Measurements from ENCODE around the gene INCENP.

INCENP gene

DNA sequence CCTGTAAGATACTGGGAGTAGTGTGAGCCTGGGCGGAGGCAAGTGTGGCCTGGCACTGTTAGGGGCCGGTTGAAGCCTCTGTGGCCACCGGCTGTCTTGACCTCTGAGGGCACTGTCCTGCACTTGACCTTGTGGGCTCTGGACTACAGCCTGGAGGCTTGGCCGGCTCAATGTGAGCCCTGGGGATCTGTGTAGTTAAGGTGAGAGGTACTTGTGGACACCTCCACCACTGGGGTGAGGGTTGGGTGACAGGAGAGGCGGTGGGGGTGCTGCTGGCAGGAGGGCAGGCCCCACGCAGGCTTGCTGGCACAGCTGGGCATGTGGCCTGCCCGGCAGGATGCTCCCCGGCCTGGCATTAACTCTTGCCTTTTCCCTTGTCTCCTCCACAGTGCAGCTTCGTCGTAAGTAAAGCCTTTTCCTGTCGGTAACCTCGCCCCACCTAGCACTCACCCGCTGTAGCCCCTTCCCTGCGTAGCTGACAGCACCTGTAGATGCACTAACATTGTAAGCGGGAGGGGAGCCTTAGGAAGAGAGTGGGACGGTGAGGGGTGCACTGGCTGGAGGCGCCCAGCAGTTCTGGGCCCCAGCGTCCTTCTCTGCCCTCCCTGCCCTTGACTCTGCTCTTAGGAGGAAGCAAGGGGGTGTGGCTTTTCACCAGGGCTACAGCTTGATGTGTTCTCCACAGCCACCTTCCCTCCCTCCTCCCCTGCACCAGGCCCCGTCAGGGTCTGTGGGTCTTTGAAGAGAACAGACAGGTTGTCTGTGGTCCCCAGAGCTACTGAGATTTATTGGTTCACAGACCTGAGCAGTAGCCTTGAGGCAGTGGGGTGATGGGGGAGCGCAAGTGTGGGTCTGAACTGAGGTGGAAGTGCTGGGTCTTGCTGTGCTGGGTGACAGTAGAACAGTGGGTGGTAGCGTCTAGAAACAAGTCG, 17.6 kb downstream of the INCENP start:
- DNase-seq, result no peak

DNA sequence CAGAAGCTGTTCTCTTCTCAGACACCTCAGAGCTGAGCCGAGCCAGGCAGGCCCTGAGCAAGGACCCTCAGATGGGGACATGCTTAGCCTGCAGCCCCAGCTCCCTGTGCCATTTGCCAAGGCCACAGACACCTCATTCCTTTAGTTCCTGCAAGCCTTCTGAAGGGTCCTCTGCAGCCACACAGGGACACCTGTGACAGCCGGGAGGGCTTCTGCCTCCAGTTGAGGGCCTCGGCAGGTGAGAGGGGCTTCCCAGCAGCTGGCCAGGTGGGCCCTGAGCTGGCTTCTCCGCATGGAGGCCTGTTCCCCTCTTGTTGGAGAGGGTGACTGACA, 18.2 kb downstream of the INCENP start:
- DNase-seq, result no peak

DNA sequence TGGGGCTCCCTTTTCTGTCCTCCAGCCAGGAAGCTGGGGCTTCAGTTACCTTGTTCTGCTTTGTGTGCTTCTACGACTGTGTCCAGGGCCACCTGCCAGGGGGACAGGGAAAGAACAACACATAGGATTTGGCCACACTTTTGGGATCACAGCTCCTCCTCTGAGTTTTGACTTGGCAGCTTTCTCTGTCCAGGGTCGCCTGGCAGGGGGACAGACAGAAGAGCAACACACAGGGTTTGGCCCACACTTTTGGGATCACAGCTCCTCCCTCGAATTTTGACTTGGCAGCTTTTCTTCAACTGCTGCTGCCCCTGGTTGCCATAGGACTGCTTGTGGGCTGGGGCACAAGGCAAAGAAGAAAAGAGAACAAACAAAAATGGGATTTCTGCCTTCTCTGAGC, 19.1 kb downstream of the INCENP start:
- no peak for DNase-seq

DNA sequence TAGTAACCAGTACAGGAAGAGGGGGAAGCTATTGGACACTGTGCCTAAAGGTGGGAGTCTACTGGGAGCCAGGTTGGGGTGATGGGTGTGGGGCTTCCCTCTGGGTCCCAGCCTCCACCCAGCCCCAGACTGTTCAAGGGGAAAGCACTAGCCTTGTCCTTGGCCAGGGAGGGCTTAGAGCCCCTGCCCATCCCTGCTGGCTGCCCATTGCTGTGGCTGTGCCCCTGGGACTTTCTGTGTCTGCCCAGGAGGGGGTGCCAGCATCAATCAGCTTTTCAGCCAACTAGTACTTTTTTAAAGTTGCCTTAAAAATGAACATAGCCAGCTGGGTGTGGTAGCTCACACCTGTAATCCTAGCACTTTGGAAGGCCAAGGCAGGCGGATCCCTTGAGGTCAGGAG, 19.9 kb downstream of the INCENP start:
- DNase-seq, result no peak

DNA sequence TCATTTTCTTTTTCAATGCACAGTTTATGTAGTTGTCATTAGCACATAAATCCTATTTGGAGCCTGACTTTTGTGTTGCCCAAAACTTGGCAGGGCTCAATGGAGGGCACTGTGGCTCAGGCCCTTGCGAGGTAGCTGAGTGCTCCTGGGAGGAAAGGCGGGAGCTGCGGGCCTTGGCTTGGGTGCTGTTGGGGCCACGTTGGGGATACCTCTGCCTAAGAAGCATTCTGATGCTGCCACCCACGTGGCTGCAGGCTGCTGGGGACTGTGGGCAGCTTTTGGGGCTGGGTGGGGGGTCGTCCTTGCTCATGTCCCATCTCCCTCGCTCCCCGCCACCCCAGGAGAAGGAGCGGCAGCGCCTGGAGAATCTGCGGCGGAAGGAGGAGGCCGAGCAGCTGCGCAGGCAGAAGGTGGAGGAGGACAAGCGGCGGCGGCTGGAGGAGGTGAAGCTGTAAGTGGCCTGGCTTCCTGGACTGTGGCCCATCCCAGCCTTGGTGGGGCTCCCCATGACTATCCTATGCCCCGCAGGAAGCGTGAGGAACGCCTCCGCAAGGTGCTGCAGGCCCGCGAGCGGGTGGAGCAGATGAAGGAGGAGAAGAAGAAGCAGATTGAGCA, 20.9 kb downstream of the INCENP start:
- no peak for DNase-seq

DNA sequence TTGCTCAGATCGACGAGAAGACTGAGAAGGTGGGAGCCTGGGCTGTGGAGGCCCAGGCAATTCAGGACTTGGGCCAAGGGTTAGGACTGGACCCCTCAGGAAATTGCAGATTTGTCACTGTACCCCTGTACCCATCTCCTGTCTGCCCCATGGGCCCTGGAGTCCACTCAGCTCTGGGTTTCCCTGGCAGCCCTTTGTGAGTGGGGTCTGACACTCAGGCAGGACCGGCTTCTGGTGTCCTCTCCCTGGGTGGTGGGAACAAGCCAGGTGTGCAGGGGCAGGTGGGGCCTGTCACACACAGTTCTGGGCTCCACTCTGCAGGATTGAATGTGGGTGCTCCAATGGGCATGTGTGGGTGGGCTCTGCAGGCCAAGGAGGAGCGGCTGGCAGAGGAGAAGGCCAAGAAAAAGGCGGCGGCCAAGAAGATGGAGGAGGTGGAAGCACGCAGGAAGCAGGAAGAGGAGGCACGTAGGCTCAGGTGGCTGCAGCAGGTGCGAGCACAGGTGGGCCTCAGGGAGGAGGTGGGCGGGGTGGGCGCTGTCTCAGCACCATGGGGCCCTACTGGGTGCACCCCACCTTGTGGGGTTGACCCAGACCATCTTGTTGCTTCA, 21.6 kb downstream of the INCENP start:
- DNase-seq, result no peak

DNA sequence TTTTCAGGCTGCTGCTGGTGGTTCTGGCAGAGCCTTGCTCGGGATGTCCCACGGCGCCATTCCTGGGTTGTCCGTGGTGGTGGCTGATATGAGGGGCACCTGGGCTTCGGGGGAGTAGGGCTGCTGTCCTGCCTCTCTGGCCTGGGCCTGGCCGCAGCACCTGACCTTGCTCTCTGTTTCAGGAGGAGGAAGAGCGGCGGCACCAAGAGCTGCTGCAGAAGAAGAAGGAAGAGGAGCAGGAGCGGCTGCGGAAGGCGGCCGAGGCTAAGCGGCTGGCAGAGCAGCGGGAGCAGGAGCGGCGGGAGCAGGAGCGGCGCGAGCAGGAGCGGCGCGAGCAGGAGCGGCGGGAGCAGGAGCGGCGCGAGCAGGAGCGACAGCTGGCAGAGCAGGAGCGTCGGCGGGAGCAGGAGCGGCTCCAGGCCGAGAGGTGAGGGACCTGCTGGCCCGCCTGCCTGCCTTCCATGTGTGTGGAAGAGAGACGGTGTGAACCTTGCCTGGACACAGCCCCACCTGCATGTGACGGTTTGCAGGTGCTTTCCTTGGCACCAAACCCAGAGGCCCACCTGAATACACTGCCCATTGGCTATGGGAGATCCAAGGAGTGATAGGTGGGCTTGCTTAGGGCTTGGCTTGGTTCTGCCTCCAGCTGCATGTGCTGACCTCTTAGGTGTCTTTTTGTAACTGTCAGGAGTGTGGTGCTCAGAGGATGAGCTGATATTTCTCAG, 22.8 kb downstream of the INCENP start:
- no peak for DNase-seq

DNA sequence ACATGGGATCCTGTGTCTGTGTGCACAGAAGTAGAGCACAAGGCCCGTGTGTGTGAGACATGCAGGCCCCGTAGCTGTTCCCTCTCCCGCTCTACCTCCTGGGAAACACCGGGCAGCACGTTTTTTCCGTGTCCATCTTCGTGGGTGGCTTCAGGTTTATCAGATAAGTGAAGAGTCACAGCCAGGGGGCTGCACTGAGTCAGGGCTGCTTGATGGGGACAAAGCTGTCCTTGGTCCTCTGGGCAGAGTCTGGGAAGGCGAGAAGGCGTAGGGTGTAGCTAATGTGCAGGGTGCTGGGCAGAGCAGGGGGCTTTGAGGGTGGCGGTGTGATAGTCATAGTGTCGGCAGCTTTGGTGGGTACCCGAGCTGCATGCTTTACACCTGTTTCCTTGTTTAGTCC, 23.7 kb downstream of the INCENP start:
- no peak for DNase-seq

DNA sequence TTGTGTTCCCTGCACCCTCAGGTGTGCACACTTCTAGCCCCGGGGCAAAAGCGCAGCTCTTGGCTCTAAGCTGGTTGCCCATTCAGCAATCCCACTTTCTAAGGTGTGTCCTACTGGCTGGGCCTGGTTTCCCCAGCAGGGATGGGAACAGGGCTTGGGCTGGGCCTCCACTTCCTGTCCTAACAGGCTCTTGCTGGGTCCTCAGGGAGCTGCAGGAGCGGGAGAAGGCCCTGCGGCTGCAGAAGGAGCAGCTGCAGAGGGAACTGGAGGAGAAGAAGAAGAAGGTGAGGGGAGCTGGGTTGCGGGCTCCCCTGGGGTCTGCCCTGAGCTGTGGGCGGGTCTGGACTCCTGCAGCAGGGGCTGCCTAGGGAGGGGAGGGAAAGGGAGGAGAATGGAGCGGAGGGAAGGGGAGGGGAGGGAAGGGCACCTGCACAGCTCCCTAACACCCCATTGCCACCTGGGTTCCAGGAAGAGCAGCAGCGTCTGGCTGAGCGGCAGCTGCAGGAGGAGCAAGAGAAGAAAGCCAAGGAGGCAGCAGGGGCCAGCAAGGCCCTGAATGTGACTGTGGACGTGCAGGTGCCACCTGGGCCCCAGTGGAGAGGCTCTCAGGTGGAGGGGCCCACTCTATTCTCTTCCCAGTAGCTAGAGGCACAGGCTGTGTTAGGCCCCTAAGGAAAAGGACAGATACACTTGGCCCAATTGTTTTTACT, 24.6 kb downstream of the INCENP start:
- no peak for DNase-seq

DNA sequence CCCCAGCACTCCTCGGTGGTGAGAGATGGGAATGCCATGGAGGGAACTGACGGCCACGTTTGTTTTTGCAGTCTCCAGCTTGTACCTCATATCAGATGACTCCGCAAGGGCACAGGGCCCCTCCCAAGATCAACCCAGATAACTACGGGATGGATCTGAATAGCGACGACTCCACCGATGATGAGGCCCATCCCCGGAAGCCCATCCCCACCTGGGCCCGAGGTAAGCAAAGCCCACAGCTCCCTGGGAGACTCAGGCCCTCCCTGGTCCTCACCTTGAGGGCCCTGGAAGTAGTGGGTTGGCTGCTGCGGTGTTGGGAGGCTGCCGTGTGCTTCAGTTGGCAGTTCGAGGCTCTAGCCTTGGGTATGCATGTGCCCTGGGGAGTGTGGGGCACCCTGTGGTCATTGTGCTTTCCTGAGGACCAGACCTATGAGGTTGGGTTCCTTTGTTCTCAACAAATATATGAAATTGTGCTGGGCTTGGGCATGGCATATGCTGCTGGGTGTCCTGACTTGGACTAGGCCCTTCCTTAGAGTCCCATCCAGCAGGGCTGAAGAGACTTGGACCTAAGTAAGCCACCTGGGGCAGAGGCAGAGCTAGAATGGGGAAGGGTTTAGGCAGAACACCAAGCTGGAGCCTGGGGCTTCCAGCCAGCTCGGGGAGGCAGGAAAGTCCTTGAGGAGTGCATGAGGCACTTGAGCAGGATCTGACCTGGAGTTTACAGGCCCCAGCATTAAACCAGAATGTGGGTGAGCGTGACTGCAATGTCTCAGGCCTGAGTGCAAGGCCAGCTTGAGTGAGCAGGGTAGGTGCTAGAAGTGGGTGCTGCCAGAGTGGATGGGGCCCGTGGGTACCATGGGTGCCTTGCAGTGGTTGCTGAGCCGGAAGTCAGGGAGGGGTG, 26.4 kb downstream of the INCENP start:
- no peak for DNase-seq

DNA sequence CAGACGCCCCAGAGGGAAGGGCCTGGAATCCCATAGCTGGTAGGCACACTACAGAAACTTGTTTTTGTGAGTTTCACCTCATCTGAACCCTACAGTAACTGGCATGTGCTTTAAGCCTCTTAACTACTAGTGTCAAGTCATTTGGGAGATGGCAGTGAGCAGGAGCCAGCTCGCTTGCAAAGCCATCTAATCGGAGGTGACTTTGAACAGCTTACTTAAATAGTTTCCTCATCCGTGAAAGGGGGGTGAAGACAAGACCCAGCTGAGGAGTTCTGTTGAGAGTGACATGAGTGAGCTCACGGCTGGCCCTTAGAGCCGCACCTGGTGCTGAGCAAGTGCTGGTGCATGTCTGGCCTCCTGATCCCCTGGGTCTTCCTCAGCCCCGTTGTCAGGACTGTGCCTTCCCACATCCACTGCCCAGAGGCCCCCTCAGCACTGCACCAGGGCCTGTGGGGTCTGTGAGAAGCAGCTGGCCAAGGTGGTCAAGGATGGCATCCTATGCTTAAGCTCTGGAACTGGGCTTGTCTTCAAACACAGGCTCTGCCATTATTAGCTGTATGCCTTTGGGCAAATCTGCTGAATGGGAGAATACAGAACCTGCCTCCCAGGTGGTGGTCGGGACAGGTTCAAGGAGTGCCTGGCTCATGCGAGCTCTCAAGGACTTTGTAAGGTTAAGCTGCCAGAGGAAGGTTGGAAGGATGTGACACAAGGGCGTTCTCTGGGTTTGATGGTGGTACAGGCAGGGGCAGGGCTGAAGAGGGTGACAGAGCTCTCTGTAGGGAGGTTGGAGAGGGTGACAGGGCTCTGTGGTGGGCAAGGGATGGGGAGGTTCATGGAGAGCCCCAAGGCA, 27.3 kb downstream of the INCENP start:
- DNase-seq, result no peak

DNA sequence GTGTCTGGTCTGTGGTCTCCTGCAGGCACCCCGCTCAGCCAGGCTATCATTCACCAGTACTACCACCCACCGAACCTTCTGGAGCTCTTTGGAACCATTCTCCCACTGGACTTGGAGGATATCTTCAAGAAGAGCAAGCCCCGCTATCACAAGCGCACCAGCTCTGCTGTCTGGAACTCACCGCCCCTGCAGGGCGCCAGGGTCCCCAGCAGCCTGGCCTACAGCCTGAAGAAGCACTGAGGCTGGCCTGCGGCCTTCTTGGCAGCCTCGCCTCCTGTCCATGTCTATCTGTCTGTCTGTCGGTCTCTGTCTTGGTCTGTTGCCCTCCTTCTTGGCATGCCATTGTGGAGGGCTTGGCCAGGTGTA, 27.9 kb downstream of the INCENP start:
- no peak for DNase-seq

DNA sequence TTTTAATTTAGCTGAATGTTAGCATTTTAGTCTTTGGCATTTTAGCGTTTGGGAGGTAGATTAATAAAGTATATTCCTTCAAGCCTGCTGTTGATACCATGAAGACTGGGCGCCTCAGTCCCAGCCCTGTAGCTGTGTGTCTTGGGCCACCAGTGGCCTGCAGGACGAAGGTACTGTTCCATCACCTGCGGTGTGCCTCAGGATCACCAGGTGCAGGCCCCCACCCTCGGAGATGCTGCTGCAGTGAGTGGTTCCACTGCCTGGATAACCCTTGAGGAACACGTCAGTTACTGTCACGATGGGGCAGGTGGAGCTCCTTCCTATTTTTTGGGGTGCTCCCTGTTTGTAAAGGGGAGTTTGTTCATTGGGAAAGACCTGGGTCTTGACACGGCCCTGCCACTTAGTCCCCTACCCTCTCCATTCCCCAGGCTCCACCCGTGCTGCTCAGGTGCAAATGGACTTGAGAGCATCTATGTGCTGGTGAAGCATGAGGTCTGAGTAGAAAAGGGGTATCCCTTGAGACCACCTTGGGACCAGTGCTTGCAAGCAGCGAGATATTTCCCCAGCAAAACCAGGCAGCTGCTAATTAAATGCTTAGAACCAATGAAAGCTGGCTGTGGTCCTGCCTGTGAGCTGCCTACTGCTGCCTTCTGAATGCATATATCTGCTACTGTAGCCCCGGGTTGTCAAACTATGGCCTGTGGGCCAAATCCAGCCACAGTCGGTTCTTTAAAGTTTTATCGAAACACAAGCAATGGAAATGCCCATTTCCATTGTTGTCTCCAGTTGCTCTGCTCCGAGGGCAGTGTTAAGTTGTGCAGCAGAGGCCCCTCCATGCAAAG, 28.7 kb downstream of the INCENP start:
- DNase-seq, result no peak

DNA sequence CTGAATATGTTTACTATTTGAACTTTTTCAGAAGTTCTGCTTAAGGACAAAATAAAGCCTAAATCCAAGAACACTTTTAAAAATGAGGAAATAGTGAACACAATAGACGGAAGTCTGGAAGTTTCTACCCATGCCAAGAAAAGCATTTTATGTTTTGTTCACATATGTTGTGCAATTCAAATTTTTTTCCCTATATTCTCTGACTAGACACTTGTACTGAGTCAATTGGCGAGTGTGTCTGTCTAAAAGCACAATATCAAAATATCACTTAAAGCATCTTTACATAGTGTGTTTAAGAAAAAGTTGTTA, 29.2 kb downstream of the INCENP start:
- peak in 1 of 2 donors; percentile 38 for DNase-seq

DNA sequence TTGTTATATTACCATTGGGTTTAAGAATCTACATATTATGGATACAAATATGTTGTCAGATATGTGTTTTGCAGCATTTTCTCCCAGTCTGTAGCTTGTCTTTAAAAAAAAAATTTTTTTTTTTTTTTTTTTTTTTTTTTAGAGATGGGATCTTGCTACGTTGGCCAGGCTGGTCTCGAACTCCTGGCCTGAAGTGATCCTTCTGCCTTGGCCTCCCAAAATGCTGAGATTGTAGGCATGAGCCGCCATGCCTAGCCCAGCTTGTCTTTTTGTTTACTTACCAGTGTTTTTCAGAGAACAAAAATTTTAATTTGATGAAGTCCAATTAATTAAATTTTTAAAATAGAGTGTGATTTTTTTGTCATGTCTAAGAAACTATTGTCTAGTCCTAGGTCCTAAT, 29.8 kb downstream of the INCENP start:
- no peak for DNase-seq

DNA sequence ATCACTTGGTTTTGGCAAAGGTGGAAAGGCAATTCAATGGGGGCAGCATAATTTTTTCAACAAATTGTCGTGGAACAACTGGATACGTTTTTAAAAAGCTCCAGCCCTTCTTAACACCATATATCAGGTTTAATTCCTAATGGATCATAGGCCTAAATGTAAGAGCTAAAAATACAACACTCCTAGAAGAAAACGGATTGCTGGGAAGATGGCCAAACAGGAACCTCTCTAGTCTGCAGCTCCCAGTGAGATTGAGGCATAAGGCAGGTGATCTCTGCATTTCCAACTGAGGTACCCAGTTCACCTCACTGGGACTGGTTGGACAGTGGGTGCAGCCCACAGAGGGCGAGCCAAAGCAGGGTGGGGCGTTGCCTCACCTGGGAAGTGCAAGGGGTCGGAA, 33.8 kb downstream of the INCENP start:
- DNase-seq, result no peak

DNA sequence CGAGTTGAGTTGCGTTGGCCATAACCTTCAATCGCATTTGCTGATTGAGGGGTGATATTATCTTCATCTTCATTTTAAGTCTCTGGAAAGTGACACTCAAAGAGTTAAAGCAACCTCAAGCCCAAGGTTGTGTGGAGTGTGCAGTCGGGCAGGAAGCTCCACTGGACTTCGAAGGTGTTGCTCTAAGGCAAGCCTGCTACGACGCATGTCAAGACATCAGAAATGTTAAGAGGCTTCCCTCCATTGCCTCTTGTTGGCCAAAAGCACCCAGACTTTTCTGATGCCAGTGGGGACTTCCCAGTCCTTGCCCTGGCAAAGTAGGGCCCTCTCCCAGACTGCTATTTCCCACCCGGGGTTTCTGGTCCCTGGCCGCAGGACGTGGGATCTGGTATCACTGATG, 42.6 kb downstream of the INCENP start:
- DNase-seq, result no peak

DNA sequence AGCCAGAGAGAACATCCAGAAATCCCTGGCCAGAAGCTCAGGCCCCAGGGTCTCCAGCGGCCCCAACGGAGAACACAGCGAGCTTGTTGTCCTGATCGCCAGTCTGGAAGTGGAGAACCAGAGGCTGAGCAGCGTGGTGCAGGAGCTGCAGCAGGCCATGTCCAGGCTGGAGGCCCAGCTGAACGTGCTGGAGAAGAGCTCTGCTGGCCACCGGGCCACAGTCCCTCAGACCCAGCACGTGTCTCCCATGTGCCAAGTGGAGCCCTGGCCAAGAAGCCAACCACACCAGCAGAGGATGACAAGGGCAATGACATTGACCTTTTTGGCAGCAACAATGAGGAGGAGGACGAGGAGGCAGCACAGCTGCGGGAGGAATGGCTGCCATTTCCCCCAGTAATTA, 45.6 kb downstream of the INCENP start:
- no peak for DNase-seq

DNA sequence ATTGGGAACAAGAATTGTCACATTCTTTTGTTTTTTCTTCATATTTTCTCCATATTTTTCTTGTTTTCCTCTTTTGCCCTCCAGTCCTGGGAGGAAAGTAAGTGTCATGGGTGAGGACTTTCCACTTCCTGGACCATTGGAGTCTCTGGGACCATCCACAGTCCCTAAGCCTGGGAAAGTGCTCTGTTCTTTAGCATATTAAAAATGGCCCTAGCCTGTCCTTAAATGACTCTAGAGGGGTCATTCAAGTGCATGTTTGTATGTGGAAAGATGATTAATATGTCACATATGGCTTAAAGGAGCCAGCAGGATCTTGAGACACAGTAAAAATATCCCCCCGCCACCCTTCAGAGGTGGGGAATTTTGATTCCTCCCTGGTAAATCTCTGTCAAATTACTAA, 46.1 kb downstream of the INCENP start:
- DNase-seq, result no peak

DNA sequence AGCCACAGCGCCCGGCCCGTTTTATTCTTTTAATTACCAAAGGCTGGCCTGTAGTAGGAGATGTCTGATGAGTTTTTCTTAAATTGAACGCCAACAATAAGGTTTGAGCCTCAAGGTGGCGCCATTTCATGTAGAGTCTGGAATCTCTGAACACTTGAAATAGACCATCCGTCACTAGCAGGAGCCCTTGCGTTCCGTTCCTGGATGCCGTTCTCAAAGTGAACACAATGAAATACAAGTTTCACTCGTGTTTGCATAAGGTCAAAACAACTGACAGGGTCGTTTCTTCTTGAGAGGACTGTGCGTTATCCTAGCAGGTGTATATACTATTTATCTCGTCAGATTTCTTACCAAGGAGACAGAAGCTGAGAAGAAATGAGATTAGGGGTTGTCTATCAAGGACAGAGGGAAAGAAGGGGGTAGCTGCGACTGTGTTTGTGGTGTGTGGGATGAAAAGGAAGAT, 47.5 kb downstream of the INCENP start:
- DNase-seq, result peak; percentile 87 to 89
